ENCODE data around the gene RUVBL2. TPM values are rescaled to one million over a fixed set of nuclear protein-coding genes. Genes with fewer than 3 reads are reported as not detected.

RUVBL2 gene
- total RNA-seq, 1 donor from 2014 or later, result 64.2 TPM

GRCh38 chr19:48965040-48965805 lies 28.5 kb upstream of the RUVBL2 start, which contains the start of gene FTL:
TSS of gene FTL (plus strand) at chr19:48965309. CDS start at chr19:48965508, 199 bp downstream.
- Mint-ChIP-seq H3K27me3 (ENCODE audit: unreplicated experiment) (no peaks in the 10 kb centered on the region), H3K4me1 (ENCODE audit: unreplicated experiment) (peaks cover 56% of the 10 kb centered on the region), H3K27ac (ENCODE audit: unreplicated experiment) (peak within 1 kb of the TSS; percentile 98), H3K36me3 (ENCODE audit: unreplicated experiment) (peaks cover 22% of the 10 kb centered on the region), H3K4me3 (ENCODE audit: unreplicated experiment) (peak within 1 kb of the TSS; percentile 95), H3K9me3 (ENCODE audit: unreplicated experiment) (no peaks in the 10 kb centered on the region)
- TF ChIP-seq CTCF (IDR thresholded peaks at IDR 0.05), result no peak
- DNase-seq (ENCODE audit: extremely low spot score, unreplicated experiment), result peak; percentile 98

- H3K9me3 Mint-ChIP-seq (ENCODE audit: unreplicated experiment), result no peaks in the 10 kb centered on the region
These were observed 27.7 kb upstream of the RUVBL2 start for GRCh38 chr19:48965806-48966540.

GRCh38 chr19:48966541-48967345 lies 26.9 kb upstream of the RUVBL2 start:
- H3K27me3 Mint-ChIP-seq (ENCODE audit: unreplicated experiment), result no peaks in the 10 kb centered on the region
- DNase-seq (ENCODE audit: extremely low spot score, unreplicated experiment), result no peak
- H3K27ac Mint-ChIP-seq (ENCODE audit: unreplicated experiment), result peak overlapping the region; percentile 98
- TF ChIP-seq CTCF (IDR thresholded peaks at IDR 0.05), result no peak
- H3K9me3 Mint-ChIP-seq (ENCODE audit: unreplicated experiment), result no peaks in the 10 kb centered on the region
- peaks cover 17% of the 10 kb centered on the region for H3K36me3 Mint-ChIP-seq (ENCODE audit: unreplicated experiment)
- peak overlapping the region; percentile 95 for H3K4me3 Mint-ChIP-seq (ENCODE audit: unreplicated experiment)
- peaks cover 53% of the 10 kb centered on the region for H3K4me1 Mint-ChIP-seq (ENCODE audit: unreplicated experiment)

More at GRCh38 chr19:48965806-48966540, 27.7 kb upstream of the RUVBL2 start:
- Mint-ChIP-seq H3K36me3 (ENCODE audit: unreplicated experiment) (peaks cover 22% of the 10 kb centered on the region), H3K4me3 (ENCODE audit: unreplicated experiment) (peak overlapping the region; percentile 95), H3K4me1 (ENCODE audit: unreplicated experiment) (peaks cover 55% of the 10 kb centered on the region), H3K27me3 (ENCODE audit: unreplicated experiment) (no peaks in the 10 kb centered on the region), H3K27ac (ENCODE audit: unreplicated experiment) (peak overlapping the region; percentile 98)
- peak; percentile 90 for DNase-seq (ENCODE audit: extremely low spot score, unreplicated experiment)
- no peak for TF ChIP-seq CTCF (IDR thresholded peaks at IDR 0.05)

GRCh38 chr19:48967346-48968178 lies 26.1 kb upstream of the RUVBL2 start:
- Mint-ChIP-seq H3K27ac (ENCODE audit: unreplicated experiment) (peak overlapping the region; percentile 98), H3K27me3 (ENCODE audit: unreplicated experiment) (no peaks in the 10 kb centered on the region), H3K36me3 (ENCODE audit: unreplicated experiment) (peaks cover 17% of the 10 kb centered on the region)

More at GRCh38 chr19:48967346-48968178, 26.1 kb upstream of the RUVBL2 start:
- no peaks in the 10 kb centered on the region for H3K9me3 Mint-ChIP-seq (ENCODE audit: unreplicated experiment)
- TF ChIP-seq CTCF (IDR thresholded peaks at IDR 0.05), result no peak
- DNase-seq (ENCODE audit: extremely low spot score, unreplicated experiment), result no peak
- H3K4me3 Mint-ChIP-seq (ENCODE audit: unreplicated experiment), result peak overlapping the region; percentile 95
- H3K4me1 Mint-ChIP-seq (ENCODE audit: unreplicated experiment), result peaks cover 45% of the 10 kb centered on the region
